Activated CD4-positive, CD25-positive, alpha-beta regulatory T cell treated with anti-CD3 and anti-CD28 coated beads, Interleukin-2, amount 50 U/mL, for 16 hours (primary cell): ENCODE measurements around the gene ZBTB21.

ENCODE experiments used
- DNase-seq: peaks from one replicate; pipeline ENCODE4 v3.0.0-alpha.2; 2020; ENCODE audit warnings: low read depth, low spot score

Gene ZBTB21

DNA sequence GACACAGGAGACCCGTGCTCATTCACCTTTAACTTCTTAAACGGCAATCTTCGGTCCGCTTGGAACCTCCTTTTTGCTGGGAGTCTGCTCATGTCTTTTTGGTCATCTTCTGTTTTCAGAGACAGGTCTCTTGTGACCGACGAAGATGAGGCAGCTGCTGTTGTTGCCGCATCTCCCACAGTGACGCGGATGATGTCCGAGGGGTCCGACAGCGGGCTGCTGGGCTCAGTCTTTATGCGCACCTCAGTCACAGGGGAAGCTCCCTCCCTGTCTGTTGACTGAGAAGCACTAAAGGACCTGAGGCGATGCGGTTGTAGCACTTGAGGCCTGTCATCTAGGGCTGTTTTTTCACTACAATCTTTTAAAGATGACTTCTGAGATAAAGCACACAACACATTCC, 17.6 kb downstream of the ZBTB21 start:
- no peak for DNase-seq

GRCh38 chr21:41991659-41992058, 18.5 kb downstream of the ZBTB21 start:
- no peak for DNase-seq

DNA sequence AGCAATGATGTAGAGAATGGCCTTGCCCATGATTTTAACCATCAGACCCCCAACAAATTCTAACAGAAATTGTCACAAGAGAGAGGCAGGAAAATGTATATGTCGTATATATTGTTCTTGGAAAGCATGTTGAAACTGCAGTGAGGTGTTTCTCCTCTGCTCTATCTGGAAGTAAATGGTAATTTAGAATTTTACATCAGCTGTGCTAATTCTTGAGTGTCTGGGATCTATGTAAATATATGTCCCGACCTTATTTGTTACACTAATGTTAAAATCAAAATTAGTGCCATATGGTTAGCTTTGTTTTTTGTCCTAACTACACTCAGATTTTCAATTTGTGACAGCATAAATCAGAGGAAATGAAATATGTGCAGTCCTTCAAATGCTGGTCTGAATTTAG, 20.5 kb downstream of the ZBTB21 start:
- no peak for DNase-seq

DNA sequence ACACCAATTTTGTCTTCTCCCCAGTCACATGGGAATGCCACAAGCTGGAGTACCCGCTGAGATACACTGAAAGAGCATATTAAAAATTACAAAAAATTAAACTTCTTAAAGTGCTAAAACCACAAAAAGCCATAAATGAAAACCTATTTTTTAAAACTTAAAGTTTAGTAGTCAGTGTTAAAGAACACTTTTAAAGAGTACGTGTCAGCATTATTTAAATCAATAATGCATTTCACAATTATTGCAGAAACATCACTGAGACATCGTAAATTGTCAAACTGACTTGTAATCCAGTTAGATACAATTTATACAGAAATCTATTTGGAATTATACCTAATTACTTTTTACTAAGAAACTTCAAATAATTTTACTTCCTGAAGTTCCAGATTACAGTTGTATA, 22.9 kb downstream of the ZBTB21 start:
- no peak for DNase-seq

GRCh38 chr21:41985662-41986416, 24.3 kb downstream of the ZBTB21 start:
- no peak for DNase-seq

GRCh38 chr21:41983229-41983628, 26.9 kb downstream of the ZBTB21 start:
- DNase-seq: no peak

DNA sequence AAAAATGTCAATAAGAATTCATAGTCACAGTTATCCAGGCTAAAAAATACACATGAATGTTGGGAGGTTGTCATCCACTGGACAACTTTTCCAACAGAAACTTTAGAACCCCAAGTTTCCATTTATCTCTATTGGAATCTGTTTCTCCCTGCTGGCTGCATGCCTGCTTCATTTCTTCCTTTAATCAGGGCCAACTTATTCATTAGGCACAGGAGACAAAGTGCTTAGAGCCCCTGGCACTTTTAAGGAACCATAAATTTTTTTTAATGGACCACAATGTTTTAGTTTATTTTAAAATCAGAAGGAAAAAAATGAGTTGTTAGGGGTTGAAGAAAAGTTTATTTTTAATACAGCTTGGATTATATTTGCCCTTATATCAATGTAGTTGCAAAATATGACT, 29.6 kb downstream of the ZBTB21 start:
- DNase-seq: no peak

DNA sequence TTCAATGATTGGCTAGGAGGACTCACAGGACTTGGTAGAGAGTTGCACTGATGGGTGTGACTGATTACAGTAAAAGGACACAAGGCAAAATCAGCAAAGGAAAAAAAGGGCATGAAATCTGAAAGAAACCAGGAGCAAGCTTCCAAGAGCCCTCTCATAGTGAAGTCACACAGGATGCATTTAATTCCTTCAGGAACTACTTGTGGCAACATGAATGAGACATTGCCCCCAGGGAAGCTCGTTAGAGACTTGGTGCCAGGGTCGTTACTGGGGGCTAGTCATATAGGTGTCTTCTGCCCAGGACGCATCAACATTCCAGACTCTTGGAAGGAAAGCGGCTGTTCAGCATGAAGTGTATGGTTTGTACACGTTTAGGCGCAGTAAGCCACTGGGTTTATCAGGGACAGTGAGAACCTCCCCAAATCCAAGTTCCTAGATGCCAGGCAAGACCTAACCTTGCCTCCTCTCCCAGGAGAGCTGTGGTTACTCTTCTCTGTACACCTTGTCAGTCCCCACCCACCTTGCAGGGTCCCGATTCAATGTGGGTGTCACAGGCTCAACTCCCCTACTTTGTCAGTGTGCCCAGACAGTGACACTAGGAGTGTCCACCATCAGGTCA, 30.3 kb downstream of the ZBTB21 start:
- DNase-seq: no peak

- DNase-seq: no peak
Measured at GRCh38 chr21:41979335-41979734, 30.8 kb downstream of the ZBTB21 start.

DNA sequence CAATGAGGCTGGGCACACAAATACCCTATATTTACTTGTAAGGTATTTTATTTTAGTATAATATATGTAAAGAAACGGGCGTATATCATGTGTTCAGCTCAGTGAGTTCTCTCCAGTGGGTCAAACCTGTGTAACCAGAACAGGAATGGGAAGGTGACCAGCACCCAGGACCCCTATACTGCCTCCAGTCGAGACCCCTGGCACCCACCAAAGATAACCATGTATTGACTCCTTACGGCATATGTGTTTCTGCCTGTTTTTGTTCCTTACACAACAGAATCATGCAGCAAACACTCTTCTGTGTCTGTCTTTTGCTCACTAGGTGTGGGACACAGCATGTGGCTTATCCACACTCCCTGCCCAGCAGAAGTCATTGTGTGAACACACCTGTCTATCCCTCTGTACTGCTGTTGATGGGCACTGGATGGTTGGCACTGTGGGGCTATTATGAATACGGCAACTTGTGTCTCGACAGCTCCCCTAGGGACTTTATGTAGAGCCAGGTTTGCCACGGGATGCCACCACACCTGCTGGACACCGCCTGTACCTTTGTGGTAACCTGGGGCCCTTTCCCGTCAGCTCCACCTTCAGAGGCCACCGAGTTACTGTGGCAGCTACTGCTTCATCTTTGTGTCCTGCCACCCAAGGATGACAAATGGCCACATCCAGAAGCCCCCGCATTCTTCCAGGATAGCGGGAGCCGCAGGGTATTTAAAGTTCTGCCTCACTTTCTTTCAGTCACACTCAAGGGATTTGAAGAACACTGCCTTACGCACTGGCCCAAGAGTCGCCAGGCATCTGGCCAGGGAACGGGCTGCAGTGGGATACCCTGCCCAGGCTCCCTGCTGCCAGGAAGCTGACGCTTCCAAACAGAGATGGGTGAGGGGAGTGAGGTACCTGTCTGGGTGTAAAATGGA, 32.9 kb downstream of the ZBTB21 start:
- no peak for DNase-seq

- DNase-seq: no peak
Measured at GRCh38 chr21:41976611-41977010, 33.5 kb downstream of the ZBTB21 start.

DNA sequence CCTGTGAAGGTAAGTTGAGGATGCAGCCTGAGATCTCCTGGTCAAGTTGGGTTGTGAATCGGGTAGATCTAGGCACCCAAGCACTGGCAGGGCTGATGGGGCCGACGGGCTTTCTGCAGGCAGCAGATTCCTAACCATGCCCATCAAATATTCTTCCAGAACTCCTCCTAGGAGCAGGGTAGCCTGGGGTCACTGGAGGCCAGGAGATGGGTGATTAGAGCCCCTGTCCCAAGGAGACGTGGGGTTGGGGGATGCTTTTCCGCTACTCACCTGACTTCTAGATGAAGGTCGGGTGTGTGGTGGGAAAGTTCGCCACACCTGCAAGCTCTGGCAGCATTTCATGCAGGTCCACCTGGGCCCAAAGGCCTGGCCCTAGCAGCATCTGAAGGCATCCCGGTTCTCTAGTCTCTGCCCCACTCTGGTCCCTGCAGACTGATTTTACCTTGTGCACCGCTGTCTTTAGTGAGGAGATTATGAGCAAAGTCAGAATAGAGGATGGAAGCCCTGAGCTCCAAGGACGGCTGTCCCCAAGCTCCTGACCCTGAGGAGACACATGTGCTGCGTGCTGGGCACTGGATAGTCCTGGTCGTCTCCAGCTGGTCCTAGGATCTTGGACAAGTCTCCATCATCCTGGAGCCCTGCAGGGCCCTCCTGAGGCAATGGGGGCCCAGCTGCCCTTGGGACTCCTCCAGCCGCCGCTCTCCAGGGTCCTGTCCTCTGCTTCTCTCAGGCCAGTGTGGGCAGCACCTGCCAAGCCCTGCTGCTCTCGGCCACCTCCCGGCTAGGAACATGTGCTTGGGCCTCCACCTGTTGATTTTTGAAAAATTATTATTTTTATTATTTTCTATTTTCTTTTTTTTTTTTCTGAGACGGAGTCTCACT, 34.5 kb downstream of the ZBTB21 start:
- no peak for DNase-seq

- DNase-seq: no peak
Measured at GRCh38 chr21:41974752-41975053, 35.5 kb downstream of the ZBTB21 start.

GRCh38 chr21:41973861-41974751, 36.1 kb downstream of the ZBTB21 start:
- no peak for DNase-seq

DNA sequence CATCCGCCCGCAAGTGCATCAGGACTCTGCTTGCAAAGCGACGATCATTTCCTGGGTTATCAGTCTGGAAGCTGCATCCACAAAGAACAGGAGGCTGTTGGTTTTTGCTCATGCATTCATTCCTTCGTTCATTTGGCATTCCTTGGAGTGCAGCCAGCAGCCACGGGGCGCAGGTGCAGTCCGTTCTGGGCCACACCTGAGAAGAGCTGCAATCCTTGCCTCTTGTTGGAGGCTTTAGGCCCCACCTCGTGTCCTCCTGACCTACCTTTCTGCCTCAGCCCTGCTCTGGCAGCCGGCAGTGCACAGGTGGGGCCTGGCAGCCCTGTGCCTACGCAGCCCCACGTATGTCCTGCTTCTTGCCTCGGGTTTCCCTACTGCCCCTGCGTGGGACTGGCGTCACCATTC, 36.7 kb downstream of the ZBTB21 start:
- no peak for DNase-seq

DNA sequence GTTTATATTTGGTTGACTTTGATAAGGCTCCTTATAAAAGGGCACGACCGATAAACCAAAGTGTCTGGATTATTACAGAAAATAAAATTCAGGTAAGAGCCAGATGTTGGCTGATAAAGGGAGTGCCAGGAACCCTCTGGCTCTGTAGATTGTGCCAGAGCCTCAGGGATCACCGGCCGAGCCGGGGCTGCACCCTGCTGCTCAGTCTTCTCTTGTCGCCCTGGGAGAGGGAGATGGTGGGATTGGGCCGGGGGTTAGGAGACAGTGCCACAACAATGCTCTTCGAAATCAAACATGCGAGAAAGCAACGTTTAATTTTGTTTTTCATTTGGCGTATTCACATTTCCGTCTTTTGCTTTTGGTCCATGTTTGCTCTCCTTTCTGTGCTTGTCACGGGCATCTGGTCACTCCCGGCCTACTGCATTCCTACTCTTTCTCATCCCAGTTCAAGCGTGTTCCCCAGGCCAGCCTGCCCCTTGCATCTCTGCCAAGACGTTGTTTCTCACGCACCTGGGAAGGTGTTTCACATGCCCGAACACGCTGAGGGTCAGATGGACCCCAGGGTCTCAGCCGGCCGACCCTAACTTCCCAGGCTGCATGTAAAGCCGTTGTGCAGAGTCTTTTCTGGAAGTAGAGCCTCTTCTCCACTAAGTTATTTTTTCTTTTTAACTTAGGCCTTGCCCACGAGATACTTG, 37.5 kb downstream of the ZBTB21 start:
- DNase-seq: no peak

DNA sequence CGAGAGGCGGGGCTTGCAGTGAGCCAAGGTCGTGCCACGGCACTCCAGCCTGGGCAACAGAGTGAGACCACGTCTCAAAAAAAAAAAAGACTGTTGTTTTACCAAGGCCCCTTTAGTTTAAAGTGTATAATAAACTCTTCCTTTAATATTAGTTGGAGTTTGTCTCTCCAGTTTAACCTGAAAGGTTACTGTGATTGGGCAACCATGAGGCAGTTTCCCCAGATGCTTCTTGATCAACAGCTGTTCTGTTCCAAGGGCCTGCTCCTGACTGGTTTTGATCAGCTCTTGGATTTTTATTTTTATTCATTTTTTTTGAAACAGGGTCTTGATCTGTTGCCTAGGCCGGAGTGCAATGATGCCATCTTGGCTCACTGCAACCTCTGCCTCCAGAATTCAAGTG, 38.3 kb downstream of the ZBTB21 start:
- no peak for DNase-seq

DNA sequence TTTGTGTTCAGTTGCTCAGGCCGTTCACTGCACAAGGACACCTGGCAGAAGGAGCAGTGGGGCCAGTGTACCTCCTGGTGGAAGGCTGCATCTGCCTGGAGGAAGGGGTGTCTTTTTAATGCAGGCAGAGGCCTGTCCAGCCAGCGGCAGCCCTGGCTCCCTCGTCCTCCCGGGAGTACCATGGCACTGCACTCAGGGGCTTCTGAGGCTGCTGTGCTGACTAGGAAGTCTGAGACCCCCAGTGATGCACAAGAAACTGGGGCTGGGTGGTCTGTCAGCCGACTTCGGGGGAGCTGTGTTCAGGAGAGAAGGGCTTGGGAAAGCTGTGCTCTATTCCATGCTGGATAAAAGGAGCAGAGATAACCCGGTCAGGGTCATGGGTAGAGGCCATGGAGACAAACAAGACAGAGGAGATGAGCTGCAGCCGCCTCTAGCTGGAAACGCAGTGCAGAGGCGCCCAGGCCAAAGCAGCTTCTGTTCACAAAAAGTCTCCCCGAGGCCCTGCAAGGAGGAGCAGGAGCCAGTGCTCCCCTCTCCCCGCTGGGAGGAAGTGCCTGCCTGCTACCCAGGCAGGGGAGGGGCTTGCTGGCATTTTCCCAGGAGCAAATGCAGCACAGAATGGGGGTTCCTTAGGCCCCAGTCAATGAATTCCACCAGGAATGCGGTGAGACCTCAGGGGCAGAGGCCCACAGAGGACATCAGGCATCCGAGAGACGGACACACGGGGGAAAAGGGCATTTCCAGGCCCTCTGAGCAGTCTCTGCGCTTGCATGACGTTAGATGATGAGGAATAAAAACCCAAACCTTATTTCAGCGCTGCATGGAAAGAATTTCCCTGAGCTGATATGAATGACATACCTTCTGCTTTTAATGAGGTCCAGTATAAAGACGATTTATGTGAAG, 39.2 kb downstream of the ZBTB21 start:
- DNase-seq: no peak

DNA sequence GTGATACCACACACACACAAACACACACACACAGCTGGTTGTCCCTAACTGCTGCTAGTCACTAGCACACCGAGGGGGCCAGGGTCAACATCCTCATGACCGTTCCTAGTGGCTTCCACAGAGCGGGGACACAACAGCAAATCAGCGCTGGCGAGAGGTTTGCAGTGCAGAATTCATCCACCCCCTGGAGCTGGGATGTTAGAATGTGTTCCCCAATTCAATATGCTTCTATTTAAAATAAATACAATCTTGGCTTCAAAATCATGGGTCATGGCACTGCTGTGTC, 40.1 kb downstream of the ZBTB21 start:
- no peak for DNase-seq
